GM18508 (cell line): ENCODE data around the gene SDK2.

Source experiments
- ATAC-seq: cut with Tn5 transposase; IDR thresholded peaks from one replicate; pipeline ENCODE4 v1.9.1; 2021; ENCODE audit warnings: moderate number of reproducible peaks; ENCODE audit not compliant: insufficient read depth, unreplicated experiment

SDK2 gene

GRCh38 chr17:73652886-73653480 lies 8.7 kb upstream of the SDK2 start:
- no peak for ATAC-seq

GRCh38 chr17:73650617-73651200 lies 6.5 kb upstream of the SDK2 start:
- no peak for ATAC-seq

- no peak for ATAC-seq
Measured at GRCh38 chr17:73650140-73650539, 5.9 kb upstream of the SDK2 start.

- no peak for ATAC-seq
Measured at GRCh38 chr17:73648974-73649373, 4.7 kb upstream of the SDK2 start.

GRCh38 chr17:73648543-73648820 lies 4.2 kb upstream of the SDK2 start:
- no peak for ATAC-seq

- no peak for ATAC-seq
Measured at GRCh38 chr17:73647772-73648542, 3.7 kb upstream of the SDK2 start.

GRCh38 chr17:73647301-73647695 lies 3.1 kb upstream of the SDK2 start:
- ATAC-seq: no peak

- no peak for ATAC-seq
Measured at GRCh38 chr17:73646409-73647300, 2.4 kb upstream of the SDK2 start.

- ATAC-seq: no peak
Measured at GRCh38 chr17:73645050-73645871, 1.0 kb upstream of the SDK2 start.

GRCh38 chr17:73643852-73644144 lies 447 bp downstream of the SDK2 start:
- ATAC-seq: no peak

GRCh38 chr17:73643001-73643851 lies 1.0 kb downstream of the SDK2 start:
- no peak for ATAC-seq

GRCh38 chr17:73642659-73643000 lies 1.6 kb downstream of the SDK2 start:
- no peak for ATAC-seq

- no peak for ATAC-seq
Measured at GRCh38 chr17:73641826-73642600, 2.2 kb downstream of the SDK2 start.

- no peak for ATAC-seq
Measured at GRCh38 chr17:73640691-73641090, 3.6 kb downstream of the SDK2 start.

- no peak for ATAC-seq
Measured at GRCh38 chr17:73639932-73640331, 4.3 kb downstream of the SDK2 start.

- no peak for ATAC-seq
Measured at GRCh38 chr17:73639322-73639721, 4.9 kb downstream of the SDK2 start.

- no peak for ATAC-seq
Measured at GRCh38 chr17:73638556-73638955, 5.7 kb downstream of the SDK2 start.

GRCh38 chr17:73637866-73638265 lies 6.4 kb downstream of the SDK2 start:
- ATAC-seq: no peak
